HepG2 (cell line): Measurements from ENCODE around the gene MAP3K4. TPM values are rescaled to one million over a fixed set of nuclear protein-coding genes. Genes with fewer than 3 reads are reported as not detected.

Source experiments
- ARNT2 ChIP-seq: sonication (generic); formaldehyde crosslinking; IDR thresholded peaks from 2 replicates; pipeline ENCODE4 v1.8.0; 2022; ENCODE audit warnings: mild to moderate bottlenecking, low read depth, missing genetic modification reagents, moderate library complexity
- ATF3 ChIP-seq: sonication (generic); formaldehyde crosslinking; IDR thresholded peaks from 2 replicates; pipeline ENCODE4 v1.4.0; 2020; ENCODE audit warnings: missing genetic modification reagents
- ATF5 ChIP-seq: sonication (generic); formaldehyde crosslinking; IDR thresholded peaks from 2 replicates; pipeline ENCODE4 v1.4.0; 2020; ENCODE audit warnings: mild to moderate bottlenecking, low read depth, missing genetic modification reagents
- CC2D1A ChIP-seq: sonication (generic); formaldehyde crosslinking; IDR thresholded peaks from 2 replicates; pipeline ENCODE4 v1.8.1; 2023; ENCODE audit warnings: mild to moderate bottlenecking, missing genetic modification reagents
- CCAR2 ChIP-seq: fragments of 200-400 bp; formaldehyde crosslinking; optimal IDR thresholded peaks from 2 replicates; pipeline ENCODE3; 2018; ENCODE audit warnings: low read depth, mild to moderate bottlenecking, low read length, moderate library complexity
- ELF1 ChIP-seq: sonication (generic); formaldehyde crosslinking; IDR thresholded peaks from 2 replicates; pipeline ENCODE4 v1.4.0; 2020; ENCODE audit warnings: missing genetic modification reagents
- FUBP1 ChIP-seq: sonication (generic); formaldehyde crosslinking; IDR thresholded peaks from 2 replicates; pipeline ENCODE4 v1.5.1; 2020; ENCODE audit warnings: missing genetic modification reagents, mild to moderate bottlenecking, borderline replicate concordance
- HOXA3 ChIP-seq: sonication (generic); formaldehyde crosslinking; IDR thresholded peaks from 2 replicates; pipeline ENCODE4 v1.5.0; 2020; ENCODE audit warnings: missing genetic modification reagents
- KDM4B ChIP-seq: sonication (generic); formaldehyde crosslinking; IDR thresholded peaks from 2 replicates; pipeline ENCODE4 v1.4.0; 2020; ENCODE audit warnings: missing genetic modification reagents
- PHF8 ChIP-seq: sonication (generic); formaldehyde crosslinking; IDR thresholded peaks from 2 replicates; pipeline ENCODE4 v1.5.0; 2020; ENCODE audit warnings: missing genetic modification reagents
- PRMT3 ChIP-seq: sonication (generic); formaldehyde crosslinking; IDR thresholded peaks from 2 replicates; pipeline ENCODE4 v1.8.1; 2022; ENCODE audit warnings: low read depth, mild to moderate bottlenecking, moderate library complexity, missing genetic modification reagents, borderline replicate concordance
- SALL2 ChIP-seq: sonication (generic); formaldehyde crosslinking; IDR thresholded peaks from 2 replicates; pipeline ENCODE4 v1.8.1; 2023; ENCODE audit warnings: mild to moderate bottlenecking, missing genetic modification reagents, inconsistent platforms
- ZBTB14 ChIP-seq: sonication (generic); formaldehyde crosslinking; IDR thresholded peaks from 2 replicates; pipeline ENCODE4 v1.4.0; 2020; ENCODE audit warnings: missing genetic modification reagents
- ZBTB26 ChIP-seq: IDR thresholded peaks from 2 replicates; pipeline ENCODE4 v1.6.1; 2016; ENCODE audit warnings: missing compliant biosample characterization, missing genetic modification reagents, borderline replicate concordance
- ZBTB37 ChIP-seq: sonication (generic); formaldehyde crosslinking; IDR thresholded peaks from 2 replicates; pipeline ENCODE4 v1.4.0; 2020; ENCODE audit warnings: mild to moderate bottlenecking, missing genetic modification reagents
- ZNF354B ChIP-seq: sonication (generic); formaldehyde crosslinking; IDR thresholded peaks from 2 replicates; pipeline ENCODE4 v1.8.0; 2022; ENCODE audit warnings: mild to moderate bottlenecking, missing genetic modification reagents
- ZNF44 ChIP-seq: sonication (generic); formaldehyde crosslinking; IDR thresholded peaks from 2 replicates; pipeline ENCODE4 v1.5.1; 2020; ENCODE audit warnings: mild to moderate bottlenecking, missing genetic modification reagents
- ZNF512 ChIP-seq: sonication (generic); formaldehyde crosslinking; IDR thresholded peaks from 2 replicates; pipeline ENCODE4 v1.4.0; 2020; ENCODE audit warnings: mild to moderate bottlenecking, missing genetic modification reagents
- ZNF766 ChIP-seq: sonication (generic); formaldehyde crosslinking; IDR thresholded peaks from 2 replicates; pipeline ENCODE4 v1.5.0; 2020; ENCODE audit warnings: missing genetic modification reagents, borderline replicate concordance
- ZNF83 ChIP-seq: sonication (generic); formaldehyde crosslinking; IDR thresholded peaks from 2 replicates; pipeline ENCODE4 v1.4.0; 2020; ENCODE audit warnings: missing genetic modification reagents, mild to moderate bottlenecking, borderline replicate concordance
- polyA plus RNA-seq, 8 experiments: library from polyadenylated mRNA; depleted of rRNA in 3 of 8; stranded (reverse) in 7 of 8; unstranded in 1 of 8; fragments of >200 nt; fragmentation: Illumina TruSeq in 4 of 8; extraction: Trizol in 4 of 8; gene quantifications; 2 replicates each; pipeline versions ENCODE4 v1.2.1 to v1.2.3, GENCODE V29; 2011 to 2016; ENCODE audit warnings: low read depth in 4 of 8, missing spikeins in 1 of 8, mixed read lengths in 1 of 8; ENCODE audit not compliant: insufficient read depth in 1 of 8
- total RNA-seq, 5 experiments: library from RNA; depleted of rRNA; stranded (reverse); fragments of >200 nt; fragmentation: Illumina TruSeq; extraction: Trizol; gene quantifications; 2 replicates each; pipeline ENCODE4 v1.2.3, GENCODE V29; 2016; ENCODE audit warnings: low read depth in 1 of 5

MAP3K4 gene
- total and polyA plus RNA-seq, 2 of the 13 experiments (the other 11 are each of a cell fraction or from before 2014, with no cell fraction given) = 12.9 to 33.6 TPM

GRCh38 chr6:160991406-160992060 is at the start of gene MAP3K4 (continued):
- TF ChIP-seq ZBTB26 (CRISPR knock-in tag) = no peak
- no peak for TF ChIP-seq FUBP1 (CRISPR knock-in tag)
- TF ChIP-seq ZBTB14 (CRISPR knock-in tag) = no peak; the same call in 1 of the 2 replicates
- no peak; the same call in 1 of the 2 replicates for TF ChIP-seq ATF3 (CRISPR knock-in tag)
- peak; percentile 97 for TF ChIP-seq HOXA3 (CRISPR knock-in tag)
- TF ChIP-seq CC2D1A = no peak
- peak; percentile 89 for TF ChIP-seq SALL2 (CRISPR knock-in tag)
- TF ChIP-seq ZBTB37 (CRISPR knock-in tag) = no peak
- TF ChIP-seq KDM4B (CRISPR knock-in tag) = no peak
- peak; percentile 68; the same call in 1 of the 2 replicates for TF ChIP-seq ZNF766 (CRISPR knock-in tag)
- peak; percentile 83 for TF ChIP-seq PRMT3
- TF ChIP-seq ARNT2 (CRISPR knock-in tag) = peak; percentile 95
- no peak for TF ChIP-seq ELF1 (CRISPR knock-in tag)
- no peak for TF ChIP-seq ZNF83 (CRISPR knock-in tag)
- TF ChIP-seq ATF5 = peak; percentile 70; the same call in 1 of the 2 replicates
- 0 out of 2 replicates have a peak, but pooled peaks have one; percentile 23 for TF ChIP-seq ZNF44
- no peak for TF ChIP-seq ZNF354B (CRISPR knock-in tag)
- peak; percentile 88 for TF ChIP-seq PHF8
- no peak for TF ChIP-seq CCAR2
- no peak for TF ChIP-seq ZNF512 (CRISPR knock-in tag)
